A549 (cell line): ENCODE data around the gene VPS4A. TPM values are rescaled to one million over a fixed set of nuclear protein-coding genes. Genes with fewer than 3 reads are reported as not detected.

Experiments
- ATAC-seq, 2 experiments: fragments of 200-7000 bp in 1 of 2; fragments of >200 bp in 1 of 2; cut with Nextera tagmentation in 1 of 2; cut with Tn5 transposase in 1 of 2; 3 replicates each; pipeline versions ENCODE4 v1.8.0 to v1.9.1; 2018 to 2020; ENCODE audit warnings: mild to moderate bottlenecking in 1 of 2, moderate library complexity in 1 of 2
- CTCF ChIA-PET: fragments of 300-600 bp; sonication (Branson Sonifier 250); formaldehyde crosslinking; extraction: SDS; loops from one replicate; lab custom pipeline; 2021; ENCODE audit warnings: antibody characterized with exemption, inconsistent platforms; lab: Yijun Ruan, JAX
- POLR2A ChIA-PET: fragments of 350-600 bp; formaldehyde crosslinking; extraction: SDS; loops from one replicate; lab custom pipeline; 2021; ENCODE audit warnings: antibody characterized with exemption, inconsistent platforms; lab: Yijun Ruan, JAX
- DNase-seq, 2 experiments: peaks; one replicate each; pipeline versions ENCODE4 v3.0.0 to v3.0.0-alpha.2; 2011 to 2016; ENCODE audit warnings: low read depth in 1 of 2, low spot score in 1 of 2
- FAIRE-seq: peaks from 2 replicates; lab custom pipeline; 2011; peaks lifted over from hg19 to GRCh38; lab: Jason Lieb, UNC
- H3K27ac ChIP-seq, 2 experiments: fragments of >200 bp; sonication (Bioruptor Twin); formaldehyde crosslinking; 3 replicates each; pipeline ENCODE4 v1.5.1; 2016 to 2017
- H3K4me1 ChIP-seq: fragments of >200 bp; sonication (Bioruptor Twin); formaldehyde crosslinking; 3 replicates; pipeline ENCODE4 v1.6.1; 2016
- H3K4me2 ChIP-seq: fragments of >200 bp; sonication (Bioruptor Twin); formaldehyde crosslinking; 3 replicates; pipeline ENCODE4 v1.6.1; 2016
- H3K4me3 ChIP-seq: fragments of >200 bp; sonication (Bioruptor Twin); formaldehyde crosslinking; 3 replicates; pipeline ENCODE4 v1.5.1; 2016
- H3K9me3 ChIP-seq: fragments of >200 bp; sonication (Bioruptor Twin); formaldehyde crosslinking; 3 replicates; pipeline ENCODE4 v1.6.1; 2016
- ATOH8 ChIP-seq: fragments of 250-450 bp; sonication (Bioruptor Pico); IDR thresholded peaks from 2 replicates; pipeline ENCODE4 v1.5.0; 2020; ENCODE audit warnings: low read depth, mild to moderate bottlenecking, moderate library complexity
- BCL3 ChIP-seq: fragments of >200 bp; sonication (Bioruptor Twin); formaldehyde crosslinking; IDR thresholded peaks from 3 replicates; pipeline ENCODE4 v1.6.1; 2016
- BHLHE40 ChIP-seq: IDR thresholded peaks from 2 replicates; pipeline ENCODE4 v1.6.1; 2012; ENCODE audit warnings: low read depth, low read length, inconsistent platforms
- CBX2 ChIP-seq: fragments of 200-600 bp; sonication (generic); IDR thresholded peaks from 2 replicates; pipeline ENCODE4 v1.6.1; 2016; ENCODE audit warnings: low read depth, mild to moderate bottlenecking, borderline replicate concordance
- CBX8 ChIP-seq: fragments of 200-600 bp; sonication (generic); IDR thresholded peaks from 2 replicates; pipeline ENCODE4 v1.6.1; 2016
- CHD2 ChIP-seq: fragments of 150-350 bp; IDR thresholded peaks from 2 replicates; pipeline ENCODE4 v1.6.1; 2014; ENCODE audit warnings: low read length; ENCODE audit not compliant: partially characterized antibody
- CHD4 ChIP-seq: fragments of 200-600 bp; sonication (generic); IDR thresholded peaks from 2 replicates; pipeline ENCODE4 v1.6.1; 2016; ENCODE audit warnings: antibody characterized with exemption, mild to moderate bottlenecking, borderline replicate concordance
- E2F6 ChIP-seq: IDR thresholded peaks from 2 replicates; pipeline ENCODE4 v1.6.1; 2012; ENCODE audit warnings: low read depth, borderline replicate concordance
- ELK1 ChIP-seq: fragments of 150-350 bp; IDR thresholded peaks from 2 replicates; pipeline ENCODE4 v1.6.1; 2014; ENCODE audit warnings: low read depth, mild to moderate bottlenecking, low read length
- FOSL2 ChIP-seq, 2 experiments: fragments of 450-650 bp in 1 of 2; fragments of >200 bp in 1 of 2; sonication (Bioruptor Twin) in 1 of 2; formaldehyde crosslinking; IDR thresholded peaks; 2 replicates each; pipeline versions ENCODE4 v1.5.0 to v1.6.1; 2016 to 2020; ENCODE audit warnings: mild to moderate bottlenecking in 1 of 2, moderate library complexity in 1 of 2
- FOXS1 ChIP-seq: fragments of 250-450 bp; sonication (Bioruptor Pico); IDR thresholded peaks from 2 replicates; pipeline ENCODE4 v1.5.0; 2020; ENCODE audit warnings: mild to moderate bottlenecking, moderate library complexity
- GATA3 ChIP-seq: IDR thresholded peaks from 2 replicates; pipeline ENCODE4 v1.6.1; 2012; ENCODE audit warnings: borderline replicate concordance
- HEYL ChIP-seq: fragments of 250-450 bp; sonication (Bioruptor Pico); IDR thresholded peaks from 2 replicates; pipeline ENCODE4 v1.8.0; 2021; ENCODE audit warnings: mild to moderate bottlenecking, moderate library complexity
- HOXB13 ChIP-seq: fragments of 250-450 bp; sonication (Bioruptor Pico); IDR thresholded peaks from 2 replicates; pipeline ENCODE4 v1.5.0; 2020; ENCODE audit warnings: low read depth, mild to moderate bottlenecking, moderate library complexity
- HOXB5 ChIP-seq: fragments of 250-450 bp; sonication (Bioruptor Pico); IDR thresholded peaks from 2 replicates; pipeline ENCODE4 v1.5.0; 2020; ENCODE audit warnings: mild to moderate bottlenecking, moderate library complexity
- JUN ChIP-seq, 2 experiments: fragments of >200 bp; sonication (Bioruptor Twin); formaldehyde crosslinking; IDR thresholded peaks; 2 replicates in 1 of 2; 3 replicates in 1 of 2; pipeline ENCODE4 v1.6.1; 2016 to 2017
- JUNB ChIP-seq: fragments of >200 bp; sonication (Bioruptor Twin); formaldehyde crosslinking; IDR thresholded peaks from 2 replicates; pipeline ENCODE4 v1.6.1; 2016
- KDM5A ChIP-seq: fragments of 200-600 bp; sonication (generic); IDR thresholded peaks from 2 replicates; pipeline ENCODE4 v1.6.1; 2016; ENCODE audit warnings: antibody characterized with exemption, mild to moderate bottlenecking
- MAFK ChIP-seq: fragments of 450-650 bp; IDR thresholded peaks from 2 replicates; pipeline ENCODE4 v1.6.1; 2014; ENCODE audit not compliant: partially characterized antibody
- MAX ChIP-seq: IDR thresholded peaks from 2 replicates; pipeline ENCODE4 v1.6.1; 2012
- MAZ ChIP-seq: fragments of 150-350 bp; IDR thresholded peaks from 2 replicates; pipeline ENCODE4 v1.6.1; 2014; ENCODE audit warnings: antibody characterized with exemption, low read depth, low read length, borderline replicate concordance
- MYC ChIP-seq: IDR thresholded peaks from 2 replicates; pipeline ENCODE4 v1.6.1; 2012; ENCODE audit warnings: mild to moderate bottlenecking, inconsistent platforms, low read length, improper control_type of control experiment, borderline replicate concordance
- NFE2L2 ChIP-seq: fragments of 150-350 bp; conservative IDR thresholded peaks from 2 replicates; pipeline ENCODE4 v1.6.1; 2014; ENCODE audit warnings: low read length
- NR3C1 ChIP-seq: fragments of >200 bp; sonication (Bioruptor Twin); formaldehyde crosslinking; IDR thresholded peaks from 3 replicates; pipeline ENCODE4 v1.6.1; 2017
- PBX3 ChIP-seq: IDR thresholded peaks from 2 replicates; pipeline ENCODE4 v1.6.1; 2012
- PHF8 ChIP-seq: fragments of 200-600 bp; sonication (generic); IDR thresholded peaks from 2 replicates; pipeline ENCODE4 v1.6.1; 2016; ENCODE audit warnings: low read depth, mild to moderate bottlenecking, antibody characterized with exemption, moderate library complexity, borderline replicate concordance
- POLR2AphosphoS2 ChIP-seq: conservative IDR thresholded peaks from 2 replicates; pipeline ENCODE4 v1.6.1; 2012; ENCODE audit warnings: low read length, improper control_type of control experiment, inconsistent platforms
- RAD21 ChIP-seq, 2 experiments: fragments of >200 bp in 1 of 2; sonication (Bioruptor Twin) in 1 of 2; formaldehyde crosslinking in 1 of 2; IDR thresholded peaks in 1 of 2; conservative IDR thresholded peaks in 1 of 2; 2 replicates in 1 of 2; 3 replicates in 1 of 2; pipeline ENCODE4 v1.6.1; 2012 to 2018; ENCODE audit warnings: inconsistent platforms in 1 of 2
- RARB ChIP-seq: fragments of 250-450 bp; sonication (Bioruptor Pico); IDR thresholded peaks from 2 replicates; pipeline ENCODE4 v1.8.0; 2021; ENCODE audit warnings: mild to moderate bottlenecking, moderate library complexity
- RFX5 ChIP-seq: fragments of 450-650 bp; IDR thresholded peaks from 2 replicates; pipeline ENCODE4 v1.7.1; 2014; ENCODE audit warnings: antibody characterized with exemption, mild to moderate bottlenecking, moderate library complexity
- SMC3 ChIP-seq: fragments of >200 bp; sonication (Bioruptor Twin); formaldehyde crosslinking; IDR thresholded peaks from 3 replicates; pipeline ENCODE4 v1.6.1; 2018; ENCODE audit warnings: inconsistent platforms
- SREBF2 ChIP-seq: fragments of 450-650 bp; IDR thresholded peaks from 2 replicates; pipeline ENCODE4 v1.6.1; 2014; ENCODE audit warnings: mild to moderate bottlenecking, moderate library complexity
- TFCP2L1 ChIP-seq: fragments of 250-450 bp; sonication (Bioruptor Pico); IDR thresholded peaks from 2 replicates; pipeline ENCODE4 v1.5.0; 2021; ENCODE audit warnings: mild to moderate bottlenecking
- TP53 ChIP-seq: fragments of 250-450 bp; sonication (Bioruptor Pico); IDR thresholded peaks from 2 replicates; pipeline ENCODE4 v1.5.0; 2021; ENCODE audit warnings: mild to moderate bottlenecking, moderate library complexity
- ZC3H11A ChIP-seq: fragments of 450-650 bp; IDR thresholded peaks from 2 replicates; pipeline ENCODE4 v1.6.1; 2014; ENCODE audit warnings: antibody characterized with exemption, mild to moderate bottlenecking
- ZSCAN20 ChIP-seq: fragments of 250-450 bp; sonication (Bioruptor Pico); IDR thresholded peaks from 2 replicates; pipeline ENCODE4 v1.8.0; 2022; ENCODE audit warnings: mild to moderate bottlenecking, moderate library complexity
- WGBS: methylation state at CpG from one replicate; pipeline ENCODE4 v1.1.6; 2017; ENCODE audit errors: missing lambda C conversion rate; 5-methylcytosine and 5-hydroxymethylcytosine counted together
- polyA plus RNA-seq, 4 experiments: library from polyadenylated mRNA; depleted of rRNA in 3 of 4; stranded (reverse); fragments of >200 nt; fragmentation: RNase III in 1 of 4; extraction: RNeasy Plus Mini Kit Qiagen cat#74134 plus additional on column Dnase treatment in 1 of 4; gene quantifications; 2 replicates in 3 of 4; 3 replicates in 1 of 4; pipeline ENCODE4 v1.2.3, GENCODE V29; 2011 to 2017

Gene VPS4A
- polyA plus RNA-seq, 2 of the 4 experiments (the other 2 are of a cell fraction), result 12.9 to 28.1 TPM

DNA sequence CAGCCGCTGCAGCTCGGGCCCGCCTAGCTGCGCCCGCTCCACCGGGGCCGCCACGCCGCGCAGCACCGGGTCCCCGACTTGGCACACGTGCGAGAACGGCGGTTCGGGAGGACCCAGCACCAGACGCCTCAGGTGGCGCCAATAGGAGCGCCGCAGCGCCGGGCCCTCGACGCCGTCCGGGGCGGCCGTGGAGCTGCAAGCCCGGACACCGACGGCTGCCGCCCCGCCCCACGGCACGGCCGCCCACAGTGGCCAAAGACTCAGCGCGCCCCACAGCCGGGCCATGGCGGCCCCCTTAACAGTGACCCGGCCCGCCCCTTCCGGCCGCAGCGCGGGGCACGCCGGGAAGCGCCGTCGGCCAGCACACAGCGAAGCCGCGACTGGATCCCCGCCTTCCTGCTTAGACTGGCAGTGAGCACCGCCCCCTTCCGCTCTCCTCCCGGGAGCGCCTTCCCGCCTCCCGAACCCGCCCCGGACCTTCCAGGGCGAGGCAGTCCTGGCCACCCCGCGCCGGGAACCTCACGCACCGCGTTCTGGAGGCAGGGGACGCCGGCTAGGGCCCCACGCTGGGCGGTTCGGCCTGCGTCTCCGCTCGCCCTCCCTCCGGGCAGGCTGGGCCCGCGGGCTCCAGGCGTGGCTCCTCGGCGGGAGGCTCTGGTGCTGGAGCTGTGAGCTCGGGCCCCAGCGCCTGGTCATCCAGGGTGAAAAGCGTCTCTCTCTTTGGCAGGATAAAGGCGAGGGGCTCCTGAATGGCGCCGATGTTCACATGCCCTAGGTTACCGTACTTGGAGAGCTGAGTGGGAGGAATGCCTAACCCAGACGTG lies 19.3 kb downstream of the VPS4A start, which contains the start of gene PDF:
Gene PDF, minus strand, starts transcription at position 303 of the 824 bp plus-strand sequence. Its CDS starts 18 bp downstream, at position 285.
- peak within 1 kb of the TSS; percentile 99 for H3K4me2 ChIP-seq
- H3K4me3 ChIP-seq, result peak within 1 kb of the TSS; percentile 76
- no peaks in the 10 kb centered on the region for H3K9me3 ChIP-seq
- no peak for FAIRE-seq
- peaks cover 39% of the 10 kb centered on the region for H3K4me1 ChIP-seq
- DNase-seq, result peak; percentile 93 to 94
- CTCF ChIA-PET, result interaction anchor here (0.7 to 8.9 kb wide), 6 partner anchors 7 to 180 kb away, joined by 3 to 44 read pairs (median 5); partner anchors contain the start of genes COG8, NIP7 and TMED6
- WGBS, result 0% methylated on average over 11 of the region's 93 CpGs
- peak within 1 kb of the TSS; percentile 93 to 94 for H3K27ac ChIP-seq
- ATAC-seq, result peak; percentile 94 to 95
- POLR2A ChIA-PET, result interaction anchor here (0.5 to 1.8 kb wide), 3 partner anchors 12 to 191 kb away, joined by 4 to 7 read pairs (median 5); no protein-coding TSS in a partner anchor
- TF ChIP-seq ZC3H11A, result no peak
- TF ChIP-seq CBX8, result no peak
- no peak for TF ChIP-seq CHD2
- no peak for TF ChIP-seq ATOH8 (CRISPR knock-in tag)
- 0 out of 2 replicates have a peak, but pooled peaks have one; percentile 53 for TF ChIP-seq POLR2AphosphoS2
- TF ChIP-seq TP53 (CRISPR knock-in tag), result 0 out of 2 replicates have a peak, but pooled peaks have one; percentile 57
- no peak for TF ChIP-seq HEYL (CRISPR knock-in tag)
- TF ChIP-seq KDM5A, result no peak; the same call in 1 of the 2 replicates
- TF ChIP-seq CHD4, result no peak
- TF ChIP-seq HOXB5, result 0 out of 2 replicates have a peak, but pooled peaks have one; percentile 27
- peak; percentile 90; the same call in 1 of the 2 replicates for TF ChIP-seq TFCP2L1
- no peak for TF ChIP-seq NR3C1
- no peak for TF ChIP-seq JUNB
- TF ChIP-seq BCL3, result peak; percentile 94; the same call in 2 of the 3 replicates
- TF ChIP-seq JUN (IDR thresholded peaks at IDR 0.05), result peak; percentile 61 to 96; a peak in 4 of 5 replicates
- TF ChIP-seq MAZ, result no peak
- TF ChIP-seq ELK1, result no peak
- TF ChIP-seq RAD21 (conservative IDR thresholded peaks at IDR 0.05 in 1 of 2, IDR thresholded peaks at IDR 0.05 in 1 of 2), result no peak
- no peak for TF ChIP-seq CBX2
- peak; percentile 85 for TF ChIP-seq MAX
- no peak for TF ChIP-seq ZSCAN20 (CRISPR knock-in tag)
- TF ChIP-seq MAFK, result no peak
- no peak for TF ChIP-seq FOXS1 (CRISPR knock-in tag)
- no peak for TF ChIP-seq NFE2L2
- TF ChIP-seq FOSL2 (IDR thresholded peaks at IDR 0.05), result no peak
- TF ChIP-seq FOSL2 (CRISPR knock-in tag; IDR thresholded peaks at IDR 0.05), result no peak
- TF ChIP-seq RARB (CRISPR knock-in tag), result no peak; the same call in 1 of the 2 replicates
- peak; percentile 23; the same call in 1 of the 2 replicates for TF ChIP-seq PHF8
- TF ChIP-seq HOXB13 (CRISPR knock-in tag), result no peak
- peak; percentile 93 for TF ChIP-seq E2F6
- TF ChIP-seq RFX5, result 0 out of 2 replicates have a peak, but pooled peaks have one; percentile 21
- TF ChIP-seq SMC3, result no peak
- peak; percentile 62 for TF ChIP-seq GATA3
- TF ChIP-seq MYC, result 0 out of 2 replicates have a peak, but pooled peaks have one; percentile 32
- no peak for TF ChIP-seq SREBF2
- peak; percentile 85 for TF ChIP-seq PBX3
- TF ChIP-seq BHLHE40, result no peak
